ENCODE measurements around the gene CPEB3.
"Not testable (repeated sequence)": the region's sequence is repeated elsewhere in the genome, so short reads cannot be mapped to it uniquely, and the experiment has no call there.

The CPEB3 gene

DNA sequence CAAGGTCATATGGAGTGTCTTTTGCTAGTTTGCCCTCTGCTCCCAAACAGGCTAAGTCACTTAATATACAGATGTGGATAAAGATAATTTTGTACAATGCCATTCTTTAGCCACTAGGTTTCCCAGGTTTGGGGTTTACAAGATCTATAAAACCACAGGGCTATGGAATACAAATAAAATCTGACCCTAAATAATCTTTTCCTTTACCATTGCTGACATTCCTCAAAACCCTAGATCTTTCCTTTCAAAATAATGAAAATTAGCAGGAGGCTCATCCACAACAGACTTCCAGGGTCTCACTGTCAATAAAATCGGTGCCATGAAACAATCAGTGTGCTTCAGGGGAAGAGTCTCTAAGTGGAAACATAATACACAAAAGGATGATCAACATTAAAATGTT, 148.4 kb downstream of the CPEB3 start:
- no peak for DNase-seq (ENCODE audit: low read depth)

DNA sequence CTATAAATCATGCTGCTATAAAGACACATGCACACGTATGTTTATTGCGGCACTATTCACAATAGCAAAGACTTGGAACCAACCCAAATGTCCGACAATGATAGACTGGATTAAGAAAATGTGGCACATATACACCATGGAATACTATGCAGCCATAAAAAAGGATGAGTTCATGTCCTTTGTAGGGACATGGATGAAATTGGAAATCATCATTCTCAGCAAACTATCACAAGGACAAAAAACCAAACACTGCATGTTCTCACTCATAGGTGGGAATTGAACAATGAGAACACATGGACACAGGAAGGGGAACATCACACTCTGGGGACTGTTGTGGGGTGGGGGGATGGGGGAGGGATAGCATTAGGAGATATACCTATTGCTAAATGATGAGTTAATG, 149.7 kb downstream of the CPEB3 start:
- DNase-seq (ENCODE audit: low read depth) = not testable (repeated sequence)

- DNase-seq (ENCODE audit: low read depth) = not testable (repeated sequence)
Observed at GRCh38 chr10:92134049-92134448, 156.8 kb downstream of the CPEB3 start.

- DNase-seq (ENCODE audit: low read depth) = no peak
Observed at GRCh38 chr10:92131275-92131820, 159.5 kb downstream of the CPEB3 start.

- DNase-seq (ENCODE audit: low read depth) = no peak
Observed at GRCh38 chr10:92130622-92131274, 160.1 kb downstream of the CPEB3 start.

- no peak for DNase-seq (ENCODE audit: low read depth)
Observed at GRCh38 chr10:92126100-92126650, 164.7 kb downstream of the CPEB3 start.

GRCh38 chr10:92125144-92125543, 165.7 kb downstream of the CPEB3 start:
- no peak for DNase-seq (ENCODE audit: low read depth)

GRCh38 chr10:92124616-92125143, 166.2 kb downstream of the CPEB3 start:
- DNase-seq (ENCODE audit: low read depth) = no peak

GRCh38 chr10:92124020-92124419, 166.9 kb downstream of the CPEB3 start:
- DNase-seq (ENCODE audit: low read depth) = no peak

- DNase-seq (ENCODE audit: low read depth) = no peak
Observed at GRCh38 chr10:92122941-92123450, 167.9 kb downstream of the CPEB3 start.

GRCh38 chr10:92121686-92122492, 169.0 kb downstream of the CPEB3 start:
- no peak for DNase-seq (ENCODE audit: low read depth)

DNA sequence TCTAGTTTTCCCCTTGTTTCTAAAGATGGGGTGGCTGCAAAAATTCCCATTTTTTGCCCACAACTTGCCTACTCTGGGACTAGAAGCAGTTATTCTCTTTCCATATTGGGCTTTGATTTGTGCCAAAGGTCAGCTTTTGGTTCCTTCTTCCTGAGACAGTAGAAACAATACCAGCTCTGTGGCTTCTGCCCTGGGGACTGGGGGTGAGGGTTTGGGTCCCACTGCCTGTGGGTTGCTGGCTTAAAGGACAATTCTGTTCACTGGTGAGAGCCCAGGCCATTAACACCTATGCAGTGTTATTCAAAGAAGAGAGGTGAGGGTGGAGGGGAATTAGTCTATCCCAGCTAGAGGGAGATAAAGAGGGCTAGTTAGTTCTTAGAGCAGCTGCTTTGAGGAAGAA, 171.5 kb downstream of the CPEB3 start:
- no peak for DNase-seq (ENCODE audit: low read depth)

DNA sequence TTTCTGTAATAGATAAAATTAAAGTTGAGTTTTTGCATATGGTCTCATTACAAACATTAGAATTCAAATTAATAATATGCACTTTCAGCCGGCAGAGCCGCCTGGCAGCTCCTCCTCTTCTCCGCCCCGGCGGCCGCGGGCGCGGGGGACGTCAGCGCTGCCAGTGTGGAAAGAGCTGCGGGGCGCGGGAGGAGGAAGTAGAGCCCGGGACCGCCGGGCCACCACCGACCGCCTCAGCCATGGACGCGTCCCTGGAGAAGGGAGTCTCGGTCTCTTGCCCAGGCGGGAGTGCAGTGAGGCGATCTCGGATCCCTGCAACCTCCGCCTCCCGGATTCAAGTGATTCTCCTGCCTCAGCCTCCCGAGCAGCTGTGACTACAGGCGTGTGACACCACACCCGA, 176.0 kb downstream of the CPEB3 start:
- DNase-seq (ENCODE audit: low read depth) = not testable (repeated sequence)

DNA sequence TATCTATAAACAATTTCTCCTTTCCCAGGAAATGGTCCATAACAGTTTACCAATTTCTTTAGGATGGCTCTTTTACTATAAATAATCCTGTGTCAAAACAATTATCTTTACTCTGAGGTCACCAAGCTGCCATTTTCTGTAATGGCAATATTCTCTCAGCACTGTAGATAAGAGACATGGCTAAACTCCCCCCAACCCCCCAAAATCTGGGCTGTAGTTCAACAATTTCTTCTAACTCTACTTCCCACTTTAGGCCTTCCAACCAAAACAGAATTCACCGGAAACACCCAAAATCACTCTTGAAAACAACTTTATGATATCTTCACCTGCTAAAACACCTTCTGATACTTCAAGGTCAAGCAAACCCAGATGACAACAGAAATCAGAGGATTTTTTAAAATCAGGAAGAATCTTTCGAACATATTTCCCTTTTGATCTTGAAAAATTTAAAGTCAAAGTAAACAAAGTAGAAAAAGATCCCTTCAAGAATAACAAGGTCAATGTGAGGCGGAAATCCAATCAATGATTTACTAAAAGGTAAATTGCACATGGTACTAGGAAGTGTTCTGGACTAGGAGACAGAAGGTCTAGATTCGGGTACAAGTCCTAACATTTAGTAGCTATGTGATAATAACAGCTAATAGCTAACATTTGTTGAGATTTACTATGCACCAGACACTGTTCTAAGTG, 176.8 kb downstream of the CPEB3 start:
- no peak for DNase-seq (ENCODE audit: low read depth)

DNA sequence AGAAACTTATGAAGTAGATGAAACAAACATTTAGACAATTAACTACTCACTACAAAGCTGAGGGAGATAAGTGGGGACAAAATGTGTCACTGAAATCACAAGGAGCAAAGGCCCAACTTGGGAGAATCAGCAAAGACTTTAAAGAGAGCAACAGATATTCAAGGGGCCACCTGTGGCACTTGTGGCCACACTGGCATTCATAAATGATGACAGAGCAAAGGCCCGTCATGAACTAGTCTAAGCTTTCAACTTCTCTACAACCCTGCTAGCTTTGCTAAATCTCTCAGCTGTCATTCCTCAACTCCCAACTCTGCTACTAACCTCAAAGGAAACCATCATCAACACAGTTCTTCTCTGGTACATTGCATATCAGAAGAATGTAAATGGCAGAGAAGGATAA, 178.4 kb downstream of the CPEB3 start:
- no peak for DNase-seq (ENCODE audit: low read depth)

- no peak for DNase-seq (ENCODE audit: low read depth)
Observed at GRCh38 chr10:92111336-92111939, 179.4 kb downstream of the CPEB3 start.

- DNase-seq (ENCODE audit: low read depth) = no peak
Observed at GRCh38 chr10:92110039-92110794, 180.7 kb downstream of the CPEB3 start.

DNA sequence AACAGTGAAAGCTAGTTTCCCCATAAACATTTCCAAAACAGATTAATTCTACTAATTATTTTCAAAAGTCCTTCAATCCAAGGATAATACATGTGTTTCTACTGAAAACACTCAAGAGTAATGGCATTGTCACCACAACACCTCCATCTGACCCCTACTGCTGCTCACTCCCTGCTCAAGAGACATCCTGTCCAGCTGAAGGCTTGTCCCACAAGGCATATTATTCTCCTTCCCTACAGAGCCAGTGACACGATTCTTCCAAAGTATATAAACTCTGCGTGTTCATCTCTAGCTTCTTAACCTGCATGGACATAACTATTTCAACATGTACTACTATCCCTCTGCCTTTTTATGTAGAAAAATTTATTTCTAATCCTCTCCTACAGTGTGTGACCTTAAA, 182.1 kb downstream of the CPEB3 start:
- no peak for DNase-seq (ENCODE audit: low read depth)

DNA sequence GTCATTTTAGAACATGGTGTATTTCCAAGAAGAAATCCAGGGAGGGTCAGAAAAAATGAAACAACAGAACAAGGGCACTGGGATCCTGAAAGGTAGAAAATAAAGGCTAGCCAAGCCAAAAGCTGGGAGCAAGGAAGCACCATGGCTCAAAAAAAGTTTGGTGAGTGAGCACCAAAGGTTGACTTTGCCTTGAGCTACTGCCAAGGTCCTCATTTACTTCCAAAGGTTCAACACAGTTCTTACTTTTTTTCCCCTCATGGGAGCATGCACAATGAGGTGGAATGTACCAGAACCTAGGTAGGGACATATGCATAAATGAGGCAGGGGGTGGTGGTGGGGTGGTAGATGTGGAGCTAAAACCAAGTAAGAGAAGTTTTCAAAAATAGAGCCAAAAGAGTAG, 182.8 kb downstream of the CPEB3 start:
- DNase-seq (ENCODE audit: low read depth) = no peak

DNA sequence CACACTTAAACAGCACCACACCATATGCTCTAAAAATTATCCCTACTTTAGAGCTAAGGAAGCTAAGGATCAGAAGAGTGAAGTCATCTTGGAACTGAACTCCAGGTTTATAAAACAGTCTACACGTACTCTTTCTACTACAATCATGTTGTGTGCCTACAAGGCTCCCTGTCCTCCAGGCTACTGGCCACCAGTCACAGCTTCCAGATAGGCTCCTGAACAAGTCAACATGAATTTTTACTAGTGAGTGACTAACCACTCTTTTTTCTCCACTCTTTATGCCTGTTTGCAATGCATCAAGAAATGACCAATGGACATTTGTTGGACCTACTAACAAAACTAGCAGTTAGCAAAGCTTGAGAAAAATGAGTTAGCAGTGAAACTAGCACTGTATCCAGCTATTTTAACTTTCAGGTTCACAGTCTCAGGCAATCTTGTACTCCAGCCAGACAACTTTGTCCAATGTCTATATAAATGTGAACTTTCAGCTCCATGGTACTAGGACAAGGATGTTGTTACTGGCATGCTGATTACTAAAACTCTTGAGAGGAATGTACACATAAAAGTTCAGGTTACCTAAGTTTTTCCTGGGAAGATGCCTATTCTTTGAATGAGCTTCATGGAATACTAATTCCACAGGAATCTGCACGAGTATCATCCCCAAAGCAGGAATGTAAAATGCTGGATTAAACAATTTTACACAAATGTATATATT, 187.3 kb downstream of the CPEB3 start:
- no peak for DNase-seq (ENCODE audit: low read depth)
